Neural cell (in vitro differentiated cells): ENCODE results near the gene NHSL2.

ENCODE experiments used
- MXI1 ChIP-seq: fragments of 450-650 bp; conservative IDR thresholded peaks from 2 replicates; pipeline ENCODE4 v1.6.1; 2014; ENCODE audit warnings: antibody characterized with exemption, mild to moderate bottlenecking; ENCODE audit not compliant: poor library complexity, severe bottlenecking
- POLR2AphosphoS5 ChIP-seq: IDR thresholded peaks from 2 replicates; pipeline ENCODE4 v1.6.1; 2012
- TAF1 ChIP-seq: IDR thresholded peaks from 2 replicates; pipeline ENCODE4 v1.6.1; 2012; ENCODE audit warnings: low read depth
- TF ChIP-seq, protein P1 (sequence below): fragments of 450-650 bp; IDR thresholded peaks from 2 replicates; pipeline ENCODE4 v1.5.1; 2014; ENCODE audit warnings: antibody characterized with exemption, mild to moderate bottlenecking, moderate library complexity; ENCODE audit not compliant: poor library complexity, severe bottlenecking

DNA sequence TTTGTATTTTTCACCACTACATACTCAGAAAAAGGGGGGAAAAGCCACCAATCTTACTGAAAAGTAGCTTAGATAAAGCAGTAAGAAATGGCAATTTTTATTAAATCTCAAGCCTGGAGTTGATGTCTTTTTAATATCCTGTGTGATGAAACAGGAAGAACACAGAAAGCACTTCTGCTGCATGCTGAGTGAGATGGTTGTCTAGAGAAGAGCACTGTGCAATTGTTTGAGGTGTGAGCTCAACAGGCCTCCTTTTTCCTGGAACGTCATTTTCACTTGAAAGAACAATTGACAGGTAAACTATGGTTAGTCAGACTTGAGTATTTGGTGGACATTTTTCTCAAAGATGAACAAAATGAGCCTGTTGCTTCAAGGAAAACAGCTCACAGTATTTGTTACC lies 147.2 kb downstream of the NHSL2 start:
- TF ChIP-seq, protein P1, sequence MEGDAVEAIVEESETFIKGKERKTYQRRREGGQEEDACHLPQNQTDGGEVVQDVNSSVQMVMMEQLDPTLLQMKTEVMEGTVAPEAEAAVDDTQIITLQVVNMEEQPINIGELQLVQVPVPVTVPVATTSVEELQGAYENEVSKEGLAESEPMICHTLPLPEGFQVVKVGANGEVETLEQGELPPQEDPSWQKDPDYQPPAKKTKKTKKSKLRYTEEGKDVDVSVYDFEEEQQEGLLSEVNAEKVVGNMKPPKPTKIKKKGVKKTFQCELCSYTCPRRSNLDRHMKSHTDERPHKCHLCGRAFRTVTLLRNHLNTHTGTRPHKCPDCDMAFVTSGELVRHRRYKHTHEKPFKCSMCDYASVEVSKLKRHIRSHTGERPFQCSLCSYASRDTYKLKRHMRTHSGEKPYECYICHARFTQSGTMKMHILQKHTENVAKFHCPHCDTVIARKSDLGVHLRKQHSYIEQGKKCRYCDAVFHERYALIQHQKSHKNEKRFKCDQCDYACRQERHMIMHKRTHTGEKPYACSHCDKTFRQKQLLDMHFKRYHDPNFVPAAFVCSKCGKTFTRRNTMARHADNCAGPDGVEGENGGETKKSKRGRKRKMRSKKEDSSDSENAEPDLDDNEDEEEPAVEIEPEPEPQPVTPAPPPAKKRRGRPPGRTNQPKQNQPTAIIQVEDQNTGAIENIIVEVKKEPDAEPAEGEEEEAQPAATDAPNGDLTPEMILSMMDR = no peak
- no peak for TF ChIP-seq TAF1
- TF ChIP-seq MXI1 = no peak
- TF ChIP-seq POLR2AphosphoS5 = no peak
